Omental fat pad (tissue), 4 donors: ENCODE data around the gene CCM2L. TPM values are rescaled to one million over a fixed set of nuclear protein-coding genes. Genes with fewer than 3 reads are reported as not detected.
A peak's percentile ranks its signal among the peaks of the same experiment; 100 is the strongest.
"Not testable (repeated sequence)": the region's sequence is repeated elsewhere in the genome, so short reads cannot be mapped to it uniquely, and the experiment has no call there.

ENCODE experiments used
- ATAC-seq: fragments of 150-250 bp; one replicate; pipeline ENCODE4 v1.9.1; 2016; ENCODE audit warnings: mild to moderate bottlenecking, moderate library complexity; ENCODE audit not compliant: low FRiP score
- DNase-seq: peaks from one replicate; pipeline ENCODE4 v3.0.0-alpha.2; 2019; ENCODE audit warnings: low spot score
- CTCF ChIP-seq, 3 donors: fragments of 450-650 bp; IDR thresholded peaks; one replicate each; pipeline ENCODE4 v1.5.1; 2016 to 2017; ENCODE audit warnings: antibody characterized with exemption in 3 of 3, mild to moderate bottlenecking in 3 of 3, moderate library complexity in 2 of 3
- total RNA-seq, 4 donors: library from RNA; depleted of rRNA; stranded (reverse); fragments of >200 nt; gene quantifications; one replicate each; pipeline ENCODE4 v1.1.0, GENCODE V29; 2016

CCM2L gene
- total RNA-seq, 4 donors from 2014 or later: 2.4 to 41.6 (median 6.7) TPM

- ATAC-seq: no peak
- no peak for TF ChIP-seq CTCF (IDR thresholded peaks at IDR 0.05)
These were observed 17.4 kb downstream of the CCM2L start for GRCh38 chr20:32027643-32028042.

GRCh38 chr20:32028647-32029372 is 18.6 kb downstream of the CCM2L start:
- no peak for TF ChIP-seq CTCF (IDR thresholded peaks at IDR 0.05)
- DNase-seq (no peak), ATAC-seq (no peak)

More at GRCh38 chr20:32027643-32028042, 17.4 kb downstream of the CCM2L start:
- no peak for DNase-seq

- DNase-seq (no peak), ATAC-seq (no peak)
- no peak for TF ChIP-seq CTCF (IDR thresholded peaks at IDR 0.05)
These were observed 19.3 kb downstream of the CCM2L start for GRCh38 chr20:32029561-32029960.

GRCh38 chr20:32031007-32031958 is 21.0 kb downstream of the CCM2L start:
- peak; percentile 77 for ATAC-seq
- peak in 2 of 3 donors; percentile 25 to 89 for TF ChIP-seq CTCF (IDR thresholded peaks at IDR 0.05)
- peak; percentile 48 for DNase-seq

GRCh38 chr20:32033316-32033715 is 23.1 kb downstream of the CCM2L start:
- ATAC-seq (no peak), DNase-seq (no peak)
- no peak for TF ChIP-seq CTCF (IDR thresholded peaks at IDR 0.05)

- not testable (repeated sequence) for ATAC-seq
These were observed 23.5 kb downstream of the CCM2L start for GRCh38 chr20:32033721-32034120.

GRCh38 chr20:32034581-32035425 is 24.6 kb downstream of the CCM2L start:
- ATAC-seq (peak; percentile 37), DNase-seq (no peak)

More at GRCh38 chr20:32033721-32034120, 23.5 kb downstream of the CCM2L start:
- not testable (repeated sequence) for DNase-seq

More at GRCh38 chr20:32034581-32035425, 24.6 kb downstream of the CCM2L start:
- TF ChIP-seq CTCF (IDR thresholded peaks at IDR 0.05): no peak
